Heart right ventricle (tissue), 16 donors: ENCODE results near the gene RFFL. TPM values are rescaled to one million over a fixed set of nuclear protein-coding genes. Genes with fewer than 3 reads are reported as not detected.
"Not testable (repeated sequence)": the region's sequence is repeated elsewhere in the genome, so short reads cannot be mapped to it uniquely, and the experiment has no call there.

Experiments used
- ATAC-seq, 8 donors: fragments of 200-7000 bp; cut with Tn5 transposase; one replicate each; pipeline ENCODE4 v1.9.1; 2020; ENCODE audit warnings: mild to moderate bottlenecking in 8 of 8, moderate library complexity in 8 of 8, moderate number of reproducible peaks in 1 of 8
- DNase-seq, 2 donors: peaks; one replicate each; pipeline ENCODE4 v3.0.0-alpha.2; 2020
- H3K27ac ChIP-seq, 10 donors: fragments of 200-600 bp; sonication (generic) in 2 of 10; one replicate each; pipeline versions ENCODE4 v1.5.0 to v1.8.0; 2020 to 2022; ENCODE audit warnings: mild to moderate bottlenecking in 3 of 10
- H3K27me3 ChIP-seq, 7 donors: fragments of 200-600 bp; one replicate each; pipeline ENCODE4 v1.8.0; 2021 to 2022; ENCODE audit warnings: mild to moderate bottlenecking in 2 of 7
- H3K36me3 ChIP-seq, 9 donors: fragments of 200-600 bp; sonication (generic) in 1 of 9; one replicate each; pipeline versions ENCODE4 v1.5.0 to v1.8.0; 2020 to 2022; ENCODE audit warnings: mild to moderate bottlenecking in 2 of 9
- H3K4me1 ChIP-seq, 9 donors: fragments of 200-600 bp; sonication (generic) in 1 of 9; one replicate each; pipeline versions ENCODE4 v1.5.0 to v1.8.0; 2020 to 2022; ENCODE audit warnings: mild to moderate bottlenecking in 4 of 9
- H3K4me3 ChIP-seq, 10 donors: fragments of 200-600 bp; sonication (generic) in 2 of 10; one replicate each; pipeline versions ENCODE4 v1.5.0 to v1.8.0; 2020 to 2022; ENCODE audit warnings: mild to moderate bottlenecking in 7 of 10, moderate library complexity in 2 of 10
- H3K9me3 ChIP-seq, 11 donors: fragments of 200-600 bp in 10 of 11; sonication (generic) in 2 of 11; one replicate each; pipeline versions ENCODE4 v1.5.0 to v1.8.0; 2013 to 2022; ENCODE audit warnings: mild to moderate bottlenecking in 2 of 11, control low read depth in 1 of 11, moderate library complexity in 1 of 11
- CTCF ChIP-seq, 9 donors: fragments of 200-600 bp; sonication (generic) in 2 of 9; IDR thresholded peaks; one replicate each; pipeline versions ENCODE4 v1.5.0 to v1.8.0; 2021 to 2022; ENCODE audit warnings: antibody characterized with exemption in 9 of 9, mild to moderate bottlenecking in 5 of 9, moderate library complexity in 1 of 9
- WGBS, 2 donors: extraction: QIAGEN DNeasy Blood & Tissue Kit; methylation state at CpG; one replicate each; pipeline ENCODE4 v1.1.7; 2013; ENCODE audit warnings: inconsistent platforms in 1 of 2; 5-methylcytosine and 5-hydroxymethylcytosine counted together
- intact Hi-C, 10 donors: fragments of 100-400 bp; cut with DNase I; formaldehyde crosslinking; loops; one replicate each; pipeline versions ENCODE4 v1.11.1 to v1.14.2; 2022
- polyA plus RNA-seq, 2 donors: library from polyadenylated mRNA; stranded (reverse); fragments of 200-250 nt; gene quantifications; one replicate each; pipeline ENCODE4 v1.2.3, GENCODE V29; 2013
- total RNA-seq, 10 donors: library from RNA; stranded (reverse); fragmentation: NEBNext Ultra II Directional in 3 of 10; extraction: Animal tissue kit (Norgen Biotek cat#: 25700) in 3 of 10; gene quantifications; one replicate each; pipeline versions ENCODE4 v1.2.1 to v1.2.4, GENCODE V29; 2021 to 2023
- donor health status: Arrhythmogenic right ventricular cardiomyopathy.
- donor health status: ischemic (EF 13 %, LVEDD 7.1; RV severe dilation, severe dysfunction).
- donor health status: healthy with polysubstance abuse.
- donor health status: DM: no; HTN: yes; CAD: no.
- donor health status: DM: no; HTN: no; CAD: no.
- donor health status: ischemic (EF 25% LVEDD 6.9; RV normal size, moderate dysfunction).
- donor health status: ischemic (EF 25% LVEDD 5.7; RV mildly dilated, moderate dysfunction).
- donor health status: healthy.
- donor health status: DM: yes; HTN: yes; CAD: no.
- donor health status: Ischemic cardiomyopathy.
- donor health status: ischemic (EF 35%, LVEDD 5.7; RV mildly dilated, moderate dysfunction).
- donor health status: nonischemic (EF 11% LVEDD 7.7; RV severe dilation, severe dysfunction).
- donor health status: DM: yes; HTN: yes; CAD: no.
- donor health status: PGD.
- donor health status: ischemic (EF 29% LVEDD 5.4; RV normal size, mild dysfunction).
- donor health status: nonischemic (EF 23%, LVEDD 6.1; RV moderate dilation, normal function).

Gene RFFL
- total and polyA plus RNA-seq, 12 donors: 2.3 to 19.3 (median 13.5) TPM

GRCh38 chr17:35095741-35096140, 32.2 kb upstream of the RFFL start:
- intact Hi-C loops: no loop called here
- DNase-seq (no peak), ATAC-seq (no peak)
- TF ChIP-seq CTCF (IDR thresholded peaks at IDR 0.05): no peak
- Histone ChIP-seq H3K36me3 (peaks cover 0 to 44% (median 19%) of the 10 kb centered on the region in 9 donors), H3K27ac (no peak overlapping the region), H3K4me3 (no peak overlapping the region), H3K27me3 (no peaks in the 10 kb centered on the region), H3K4me1 (no peaks in the 10 kb centered on the region), H3K9me3 (no peaks in the 10 kb centered on the region)
- WGBS, 2 donors: 100% methylated on average over 1 of the region's 1 CpG

- Histone ChIP-seq H3K4me3 (no peak overlapping the region), H3K4me1 (peaks cover 0 to 4% (median under 1%) of the 10 kb centered on the region in 9 donors), H3K27ac (no peak overlapping the region), H3K36me3 (peaks cover 0 to 35% (median 12%) of the 10 kb centered on the region in 9 donors), H3K9me3 (no peaks in the 10 kb centered on the region), H3K27me3 (no peaks in the 10 kb centered on the region)
- ATAC-seq: peak in 1 of 8 donors; percentile 85
- DNase-seq: no peak
- 78 to 84% methylated on average over 2 of the region's 2 CpGs for WGBS, 2 donors
- TF ChIP-seq CTCF (IDR thresholded peaks at IDR 0.05): no peak
- intact Hi-C loops: loop anchor here in 2 of 10 donors (5.0 kb wide), 1 partner anchor 98 kb away; no protein-coding TSS in a partner anchor
These were observed 31.4 kb upstream of the RFFL start for GRCh38 chr17:35094902-35095301.

GRCh38 chr17:35090707-35091106, 27.2 kb upstream of the RFFL start:
- not testable (repeated sequence) for H3K27ac ChIP-seq, H3K27me3 ChIP-seq, H3K9me3 ChIP-seq, H3K36me3 ChIP-seq, DNase-seq, H3K4me3 ChIP-seq, ATAC-seq
- H3K4me1 ChIP-seq: peaks cover 0 to 27% (median 11%) of the 10 kb centered on the region in 9 donors
- intact Hi-C loops: loop anchor here in 2 of 10 donors (5.0 kb wide), 1 partner anchor 93 kb away; no protein-coding TSS in a partner anchor
- WGBS, 2 donors: 93 to 96% methylated on average over 11 of the region's 11 CpGs

- 41 to 50% methylated on average over 22 of the region's 22 CpGs for WGBS, 2 donors
- H3K4me3 ChIP-seq: peak overlapping the region in 9 of 10 donors; percentile 76 to 99 (median 92)
- peak in 7 of 8 donors; percentile 20 to 50 (median 40) for ATAC-seq
- no peaks in the 10 kb centered on the region for H3K27me3 ChIP-seq
- H3K4me1 ChIP-seq: peaks cover 0 to 27% (median 11%) of the 10 kb centered on the region in 9 donors
- DNase-seq: peak in 1 of 2 donors; percentile 10
- intact Hi-C loops: loop anchor here in 8 of 10 donors (1.0 to 10.0 kb wide), 7 partner anchors 29 to 107 kb away; partner anchors contain the start of genes RAD51D (in 3 of the 8) and LIG3 (in 2 of the 8)
- H3K36me3 ChIP-seq: no peaks in the 10 kb centered on the region
- no peaks in the 10 kb centered on the region for H3K9me3 ChIP-seq
- peak overlapping the region in 9 of 10 donors; percentile 53 to 95 (median 87) for H3K27ac ChIP-seq
- peak in 3 of 9 donors; percentile 0 to 34 (median 20) for TF ChIP-seq CTCF (IDR thresholded peaks at IDR 0.05)
These were observed 26.2 kb upstream of the RFFL start for GRCh38 chr17:35089586-35090296.
